ENCODE results near the gene PDK2. TPM values are rescaled to one million over a fixed set of nuclear protein-coding genes. Genes with fewer than 3 reads are reported as not detected.

Gene PDK2
- total and polyA plus RNA-seq, 2 donors (not counting 1 experiment from before 2014, with no cell fraction given), result 19.2 to 41.0 TPM

- H3K36me3 ChIP-seq (ENCODE audit: control insufficient read depth, insufficient read depth, low read length), result peaks cover 25% of the 10 kb centered on the region
- H2AFZ ChIP-seq (ENCODE audit: low read length), result no peak overlapping the region
- no peak for DNase-seq (ENCODE audit: low read depth in 2 of 2)
- peaks cover 11% of the 10 kb centered on the region for H3K4me1 ChIP-seq (ENCODE audit: control insufficient read depth, extremely low read depth, insufficient read depth, low read length)
- no peak overlapping the region for H3K9ac ChIP-seq (ENCODE audit: insufficient read depth, low read length)
- H3K27me3 ChIP-seq (ENCODE audit: control insufficient read depth, insufficient read depth, low read length), result no peaks in the 10 kb centered on the region
- no peaks in the 10 kb centered on the region for H3K9me3 ChIP-seq (ENCODE audit: control insufficient read depth, insufficient read depth, low read depth, low read length)
- H4K20me1 ChIP-seq (ENCODE audit: control insufficient read depth, extremely low read depth, insufficient read depth, low read length), result no peaks in the 10 kb centered on the region
- H3K4me3 ChIP-seq (replicated peaks in 1 of 4; ENCODE audit: control extremely low read depth in 1 of 4, insufficient read depth in 1 of 4, low read depth in 3 of 4, low read length in 4 of 4), result no peak overlapping the region
- H3K27ac ChIP-seq (ENCODE audit: insufficient read depth, low read length), result no peak overlapping the region
- no peak for TF ChIP-seq EZH2 (IDR thresholded peaks at IDR 0.05; ENCODE audit: low read length, missing control alignments)
- no peak for TF ChIP-seq CTCF (conservative IDR thresholded peaks at IDR 0.05 in 1 of 2, IDR thresholded peaks at IDR 0.05 in 1 of 2; ENCODE audit: low read depth in 1 of 2, low read length in 2 of 2)
- H3K4me2 ChIP-seq (ENCODE audit: extremely low read depth, insufficient read depth, low read length), result no peak overlapping the region
- no peaks in the 10 kb centered on the region for H3K79me2 ChIP-seq (ENCODE audit: control insufficient read depth, insufficient read depth, low read length)
Observed at GRCh38 chr17:50090971-50091917, 3.9 kb upstream of the PDK2 start.

- Histone ChIP-seq H3K79me2 (ENCODE audit: control insufficient read depth, insufficient read depth, low read length) (no peaks in the 10 kb centered on the region), H3K4me2 (ENCODE audit: extremely low read depth, insufficient read depth, low read length) (no peak overlapping the region), H3K9me3 (ENCODE audit: control insufficient read depth, insufficient read depth, low read depth, low read length) (no peaks in the 10 kb centered on the region), H2AFZ (ENCODE audit: low read length) (no peak overlapping the region), H3K36me3 (ENCODE audit: control insufficient read depth, insufficient read depth, low read length) (peaks cover 25% of the 10 kb centered on the region), H3K27ac (ENCODE audit: insufficient read depth, low read length) (no peak overlapping the region), H3K4me1 (ENCODE audit: control insufficient read depth, extremely low read depth, insufficient read depth, low read length) (peaks cover 14% of the 10 kb centered on the region), H3K4me3 (replicated peaks in 1 of 4; ENCODE audit: control extremely low read depth in 1 of 4, insufficient read depth in 1 of 4, low read depth in 3 of 4, low read length in 4 of 4) (no peak overlapping the region), H3K27me3 (ENCODE audit: control insufficient read depth, insufficient read depth, low read length) (no peaks in the 10 kb centered on the region), H3K9ac (ENCODE audit: insufficient read depth, low read length) (no peak overlapping the region), H4K20me1 (ENCODE audit: control insufficient read depth, extremely low read depth, insufficient read depth, low read length) (no peaks in the 10 kb centered on the region)
- no peak for TF ChIP-seq CTCF (conservative IDR thresholded peaks at IDR 0.05 in 1 of 2, IDR thresholded peaks at IDR 0.05 in 1 of 2; ENCODE audit: low read depth in 1 of 2, low read length in 2 of 2)
- TF ChIP-seq EZH2 (IDR thresholded peaks at IDR 0.05; ENCODE audit: low read length, missing control alignments), result no peak
- DNase-seq (ENCODE audit: low read depth in 2 of 2), result no peak
Observed at GRCh38 chr17:50091918-50092285, 3.2 kb upstream of the PDK2 start.

- Histone ChIP-seq H3K4me3 (replicated peaks in 1 of 4; ENCODE audit: control extremely low read depth in 1 of 4, insufficient read depth in 1 of 4, low read depth in 3 of 4, low read length in 4 of 4) (no peak overlapping the region), H3K4me2 (ENCODE audit: extremely low read depth, insufficient read depth, low read length) (no peak overlapping the region), H3K9ac (ENCODE audit: insufficient read depth, low read length) (no peak overlapping the region), H3K9me3 (ENCODE audit: control insufficient read depth, insufficient read depth, low read depth, low read length) (no peaks in the 10 kb centered on the region), H4K20me1 (ENCODE audit: control insufficient read depth, extremely low read depth, insufficient read depth, low read length) (no peaks in the 10 kb centered on the region), H2AFZ (ENCODE audit: low read length) (no peak overlapping the region), H3K4me1 (ENCODE audit: control insufficient read depth, extremely low read depth, insufficient read depth, low read length) (peaks cover 14% of the 10 kb centered on the region), H3K36me3 (ENCODE audit: control insufficient read depth, insufficient read depth, low read length) (peaks cover 19% of the 10 kb centered on the region), H3K79me2 (ENCODE audit: control insufficient read depth, insufficient read depth, low read length) (no peaks in the 10 kb centered on the region), H3K27ac (ENCODE audit: insufficient read depth, low read length) (no peak overlapping the region), H3K27me3 (ENCODE audit: control insufficient read depth, insufficient read depth, low read length) (no peaks in the 10 kb centered on the region)
- no peak for DNase-seq (ENCODE audit: low read depth in 2 of 2)
- TF ChIP-seq EZH2 (IDR thresholded peaks at IDR 0.05; ENCODE audit: low read length, missing control alignments) (no peak), CTCF (conservative IDR thresholded peaks at IDR 0.05 in 1 of 2, IDR thresholded peaks at IDR 0.05 in 1 of 2; ENCODE audit: low read depth in 1 of 2, low read length in 2 of 2) (no peak)
Observed at GRCh38 chr17:50093246-50093645, 1.9 kb upstream of the PDK2 start.

Measured in fibroblast of lung (primary cell).